ENCODE measurements around the gene TSEN34.

Gene TSEN34

GRCh38 chr19:54160854-54161253, 30.3 kb upstream of the TSEN34 start:
- no peak for TF ChIP-seq CTCF (IDR thresholded peaks at IDR 0.05; ENCODE audit: control insufficient read depth, extremely low read depth, insufficient read depth)
- DNase-seq (ENCODE audit: low read depth), result no peak
- peak overlapping the region; percentile 62 for H3K4me3 ChIP-seq (ENCODE audit: low read depth, low read length)

- no peak for TF ChIP-seq CTCF (IDR thresholded peaks at IDR 0.05; ENCODE audit: control insufficient read depth, extremely low read depth, insufficient read depth)
- DNase-seq (ENCODE audit: low read depth), result peak; percentile 68
- H3K4me3 ChIP-seq (ENCODE audit: low read depth, low read length), result peak overlapping the region; percentile 39
Measured at GRCh38 chr19:54162241-54162805, 28.8 kb upstream of the TSEN34 start.

- H3K4me3 ChIP-seq (ENCODE audit: low read depth, low read length), result peak overlapping the region; percentile 39
Measured at GRCh38 chr19:54162884-54163283, 28.2 kb upstream of the TSEN34 start.

GRCh38 chr19:54164369-54165068, 26.6 kb upstream of the TSEN34 start:
- DNase-seq (ENCODE audit: low read depth), result no peak
- H3K4me3 ChIP-seq (ENCODE audit: low read depth, low read length), result no peak overlapping the region
- no peak for TF ChIP-seq CTCF (IDR thresholded peaks at IDR 0.05; ENCODE audit: control insufficient read depth, extremely low read depth, insufficient read depth)

More at GRCh38 chr19:54162884-54163283, 28.2 kb upstream of the TSEN34 start:
- no peak for TF ChIP-seq CTCF (IDR thresholded peaks at IDR 0.05; ENCODE audit: control insufficient read depth, extremely low read depth, insufficient read depth)
- no peak for DNase-seq (ENCODE audit: low read depth)

GRCh38 chr19:54165222-54165621, 25.9 kb upstream of the TSEN34 start:
- no peak overlapping the region for H3K4me3 ChIP-seq (ENCODE audit: low read depth, low read length)
- no peak for TF ChIP-seq CTCF (IDR thresholded peaks at IDR 0.05; ENCODE audit: control insufficient read depth, extremely low read depth, insufficient read depth)
- no peak for DNase-seq (ENCODE audit: low read depth)

- no peak for DNase-seq (ENCODE audit: low read depth)
- peak; percentile 93 for TF ChIP-seq CTCF (IDR thresholded peaks at IDR 0.05; ENCODE audit: control insufficient read depth, extremely low read depth, insufficient read depth)
- no peak overlapping the region for H3K4me3 ChIP-seq (ENCODE audit: low read depth, low read length)
Measured at GRCh38 chr19:54168174-54168917, 22.8 kb upstream of the TSEN34 start.

Data from LNCaP clone FGC (cell line).